ENCODE results near the gene UFD1.

Gene UFD1

GRCh38 chr22:19517919-19518611, 39.1 kb upstream of the UFD1 start:
- no peak for TF ChIP-seq CTCF (IDR thresholded peaks at IDR 0.05)
- H3K36me3 ChIP-seq = no peaks in the 10 kb centered on the region
- H3K27ac ChIP-seq = no peak overlapping the region
- H3K4me1 ChIP-seq = peaks cover 0 to 3% (median under 1%) of the 10 kb centered on the region in 4 donors
- H3K27me3 ChIP-seq = peaks cover 0 to 11% of the 10 kb centered on the region in 2 donors
- intact Hi-C loops (cut with DNase I; ENCODE audit: low total_unique reads) = no loop called here
- peak in 1 of 2 donors; percentile 42 for DNase-seq
- H3K9me3 ChIP-seq = peaks cover 0 to 10% (median 6%) of the 10 kb centered on the region in 3 donors
- no peak overlapping the region for H3K4me3 ChIP-seq

GRCh38 chr22:19517171-19517500, 38.1 kb upstream of the UFD1 start:
- peak in 1 of 2 donors; percentile 39 for DNase-seq
- H3K4me1 ChIP-seq = no peaks in the 10 kb centered on the region
- H3K27me3 ChIP-seq = peaks cover 0 to 2% of the 10 kb centered on the region in 2 donors
- no peak for TF ChIP-seq CTCF (IDR thresholded peaks at IDR 0.05)
- H3K36me3 ChIP-seq = no peaks in the 10 kb centered on the region
- intact Hi-C loops (cut with DNase I; ENCODE audit: low total_unique reads) = no loop called here
- no peak overlapping the region for H3K4me3 ChIP-seq
- no peak overlapping the region for H3K27ac ChIP-seq
- peaks cover 0 to 10% (median 6%) of the 10 kb centered on the region in 3 donors for H3K9me3 ChIP-seq

GRCh38 chr22:19516378-19517170, 37.6 kb upstream of the UFD1 start:
- TF ChIP-seq CTCF (IDR thresholded peaks at IDR 0.05) = no peak
- no peaks in the 10 kb centered on the region for H3K4me1 ChIP-seq
- intact Hi-C loops (cut with DNase I; ENCODE audit: low total_unique reads) = no loop called here
- H3K27me3 ChIP-seq = no peaks in the 10 kb centered on the region
- H3K36me3 ChIP-seq = no peaks in the 10 kb centered on the region
- DNase-seq = peak in 1 of 2 donors; percentile 32
- H3K27ac ChIP-seq = no peak overlapping the region
- H3K4me3 ChIP-seq = no peak overlapping the region
- peaks cover 0 to 10% (median 6%) of the 10 kb centered on the region in 3 donors for H3K9me3 ChIP-seq

GRCh38 chr22:19515654-19516377, 36.8 kb upstream of the UFD1 start:
- Histone ChIP-seq H3K27me3 (no peaks in the 10 kb centered on the region), H3K4me1 (no peaks in the 10 kb centered on the region), H3K4me3 (no peak overlapping the region), H3K9me3 (peaks cover 0 to 10% (median 6%) of the 10 kb centered on the region in 3 donors), H3K27ac (no peak overlapping the region), H3K36me3 (no peaks in the 10 kb centered on the region)
- TF ChIP-seq CTCF (IDR thresholded peaks at IDR 0.05) = no peak
- DNase-seq = peak in 1 of 2 donors; percentile 47
- intact Hi-C loops (cut with DNase I; ENCODE audit: low total_unique reads) = no loop called here

GRCh38 chr22:19514831-19515565, 36.0 kb upstream of the UFD1 start:
- DNase-seq = no peak
- no peak overlapping the region for H3K4me3 ChIP-seq
- H3K27ac ChIP-seq = no peak overlapping the region
- no peak for TF ChIP-seq CTCF (IDR thresholded peaks at IDR 0.05)
- intact Hi-C loops (cut with DNase I; ENCODE audit: low total_unique reads) = no loop called here
- no peaks in the 10 kb centered on the region for H3K36me3 ChIP-seq
- H3K27me3 ChIP-seq = no peaks in the 10 kb centered on the region
- H3K9me3 ChIP-seq = peaks cover 0 to 10% (median 6%) of the 10 kb centered on the region in 3 donors
- H3K4me1 ChIP-seq = no peaks in the 10 kb centered on the region

All from tibial artery (tissue), 4 donors.